Stimulated activated CD4-positive, alpha-beta T cell treated with anti-CD3 and anti-CD28 coated beads, Interleukin-12 subunit alpha, Interleukin-12 subunit beta, amount 100 ng/mL, for 48 hours (primary cell): ENCODE results near the gene PDIA2.
"Not testable (repeated sequence)": the region's sequence is repeated elsewhere in the genome, so short reads cannot be mapped to it uniquely, and the experiment has no call there.

Experiments used
- DNase-seq, 3 donors: peaks; one replicate each; pipeline ENCODE4 v3.0.0-alpha.2; 2020; ENCODE audit warnings: low read depth in 2 of 3, low spot score in 1 of 3

PDIA2 gene

DNA sequence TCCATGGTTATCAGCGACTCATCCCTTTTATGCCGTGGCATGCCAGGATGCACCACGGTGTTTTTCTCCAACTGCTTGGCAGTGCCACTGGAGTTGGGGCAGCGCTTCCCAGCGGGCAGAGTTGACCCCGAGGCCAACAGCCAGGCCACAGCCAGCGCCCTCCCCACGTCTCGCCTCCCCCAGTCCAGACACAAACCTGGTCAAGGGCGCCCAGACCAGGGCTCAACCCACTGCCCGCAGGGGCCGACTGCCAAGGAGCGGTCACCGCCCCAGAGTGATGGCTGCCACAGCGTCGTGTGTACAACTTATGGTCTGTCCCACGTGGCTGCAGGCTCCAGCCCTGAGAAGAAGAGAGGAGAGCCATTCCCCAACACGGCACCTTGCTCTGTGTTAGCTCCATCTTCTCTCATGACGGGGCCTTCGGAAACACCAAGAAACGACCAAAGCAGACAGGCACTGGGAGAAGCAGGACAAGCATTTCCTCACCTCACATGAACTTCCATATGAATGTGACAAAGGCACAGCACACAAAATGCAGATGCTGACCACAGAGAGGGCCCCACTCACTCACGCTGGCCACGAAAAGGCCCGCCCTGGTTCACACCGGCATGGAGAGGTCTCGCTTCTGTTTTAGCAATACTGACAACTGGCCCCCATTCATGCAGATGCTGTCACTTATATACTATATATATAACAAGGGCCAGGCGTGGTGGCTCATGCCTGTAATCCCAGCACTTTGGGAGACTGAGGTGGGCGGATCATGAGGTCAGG lies 42.6 kb downstream of the PDIA2 start:
- no peak for DNase-seq

GRCh38 chr16:330741-331140 lies 47.8 kb downstream of the PDIA2 start:
- DNase-seq, result no peak

DNA sequence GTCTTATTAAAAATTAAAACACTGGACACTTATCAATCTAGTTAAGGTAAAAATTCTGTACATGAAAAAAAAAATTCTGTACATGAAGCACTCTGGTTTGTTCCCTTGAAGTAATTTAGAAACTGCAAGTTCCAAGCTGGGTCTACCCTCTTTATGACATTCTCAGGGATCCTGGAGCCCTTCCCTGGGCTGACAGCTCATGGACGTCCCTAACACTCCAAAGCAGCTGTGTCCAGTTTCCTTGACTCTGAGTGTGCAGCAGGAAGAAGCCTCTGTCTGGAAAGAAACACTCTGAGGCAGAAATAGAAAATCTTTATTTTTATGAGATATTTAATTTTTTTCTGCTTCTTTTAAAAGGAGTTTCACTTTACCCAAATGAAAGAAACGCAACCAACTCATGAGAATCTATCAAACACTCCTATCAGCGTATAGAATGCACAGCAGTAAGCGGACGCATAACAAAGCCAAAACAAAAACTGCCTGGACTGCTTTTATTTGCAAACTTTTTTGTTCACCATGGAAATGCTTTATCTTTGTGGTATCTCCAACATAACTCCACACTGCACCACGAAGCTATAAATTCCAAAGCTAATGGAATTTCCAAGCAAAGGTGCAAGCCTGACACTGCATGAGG lies 48.3 kb downstream of the PDIA2 start:
- DNase-seq, result not testable (repeated sequence)

DNA sequence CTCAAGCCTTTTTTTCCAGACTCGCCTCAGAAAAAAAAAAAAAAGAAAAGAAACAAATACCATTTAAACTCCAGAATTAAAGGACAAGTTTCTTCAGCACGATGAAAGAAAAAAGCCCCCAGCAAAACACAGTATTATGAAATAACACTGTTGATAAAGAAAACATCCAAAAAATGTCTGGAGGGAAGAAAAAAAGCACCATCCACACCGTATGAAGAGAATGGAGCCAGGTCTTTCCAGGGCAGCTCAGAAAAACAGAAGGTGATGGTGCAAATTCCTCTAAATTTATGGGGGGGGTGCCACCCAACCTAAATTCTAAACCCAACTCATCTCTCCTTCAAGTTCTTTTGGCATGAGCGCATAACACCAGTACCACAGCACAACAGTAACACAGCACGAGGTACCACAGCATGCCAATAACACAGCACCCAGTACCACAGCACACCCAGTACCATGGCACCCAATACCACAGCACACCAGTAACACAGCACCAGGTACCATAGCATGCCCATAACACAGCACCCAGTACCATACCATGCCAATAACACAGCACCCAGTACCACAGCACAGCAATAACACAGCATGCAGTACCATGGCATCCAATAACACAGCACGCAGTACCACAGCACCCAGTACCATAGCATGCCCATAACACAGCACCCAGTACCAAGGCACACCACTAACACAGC lies 50.6 kb downstream of the PDIA2 start:
- no peak for DNase-seq

- not testable (repeated sequence) for DNase-seq
Measured at GRCh38 chr16:334164-334832, 51.3 kb downstream of the PDIA2 start.

DNA sequence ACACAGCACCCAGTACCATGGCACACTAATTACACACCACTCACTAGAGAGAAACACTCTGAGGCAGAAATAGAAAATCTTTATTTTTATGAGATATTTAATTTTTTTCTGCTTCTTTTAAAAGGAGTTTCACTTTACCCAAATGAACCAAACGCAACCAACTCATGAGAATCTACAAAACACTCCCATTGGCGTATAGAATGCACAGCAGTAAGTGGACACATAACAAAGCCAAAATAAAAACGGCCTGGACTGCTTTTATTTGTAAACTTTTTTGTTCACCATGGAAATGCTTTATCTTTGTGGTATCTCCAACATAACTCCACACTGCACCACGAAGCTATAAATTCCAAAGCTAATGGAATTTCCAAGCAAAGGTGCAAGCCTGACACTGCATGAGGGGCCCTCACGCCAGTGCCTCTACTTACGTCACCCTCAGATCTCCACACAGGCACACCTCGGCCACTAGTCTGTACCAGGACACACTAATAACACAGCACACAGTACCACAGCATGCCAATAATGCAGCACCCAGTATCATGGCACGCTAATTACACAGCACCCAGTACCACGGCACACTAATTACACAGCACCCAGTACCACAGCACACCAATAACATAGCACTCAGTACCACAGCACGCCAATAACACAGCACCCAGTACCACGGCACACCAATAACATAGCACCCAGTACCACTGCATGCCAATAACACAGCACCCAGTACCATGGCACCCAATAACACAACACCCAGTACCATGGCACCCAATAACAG lies 52.1 kb downstream of the PDIA2 start:
- DNase-seq, result not testable (repeated sequence)

DNA sequence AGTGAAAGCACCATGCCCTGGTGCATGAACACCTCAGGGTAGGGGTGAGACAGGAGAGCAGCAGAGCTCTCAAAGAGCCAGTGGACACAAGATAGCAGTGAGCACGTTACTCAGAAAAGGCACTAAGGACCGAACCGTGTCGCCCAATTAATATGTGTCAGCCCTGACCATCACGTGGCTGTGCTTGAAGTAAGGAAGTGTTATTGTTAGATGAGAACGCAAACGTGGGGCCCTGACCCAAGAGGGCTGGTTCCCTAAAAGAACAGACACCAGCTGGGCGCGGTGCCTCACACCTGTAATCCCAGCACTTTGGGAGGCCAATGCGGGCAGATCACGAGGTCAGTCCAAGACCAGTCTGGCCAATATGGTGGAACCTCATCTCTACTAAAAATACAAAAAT lies 53.3 kb downstream of the PDIA2 start:
- no peak for DNase-seq
